Iris pigment epithelial cell (primary cell): ENCODE results near the gene LHX3.

Experiments used
- DNase-seq: peaks from one replicate; pipeline ENCODE4 v3.0.0-alpha.2; 2011; ENCODE audit warnings: low read depth

Gene LHX3

GRCh38 chr9:136226680-136227407 is 21.9 kb upstream of the LHX3 start:
- no peak for DNase-seq

- DNase-seq, result peak; percentile 45
Observed at GRCh38 chr9:136225748-136226679, 21.1 kb upstream of the LHX3 start.

DNA sequence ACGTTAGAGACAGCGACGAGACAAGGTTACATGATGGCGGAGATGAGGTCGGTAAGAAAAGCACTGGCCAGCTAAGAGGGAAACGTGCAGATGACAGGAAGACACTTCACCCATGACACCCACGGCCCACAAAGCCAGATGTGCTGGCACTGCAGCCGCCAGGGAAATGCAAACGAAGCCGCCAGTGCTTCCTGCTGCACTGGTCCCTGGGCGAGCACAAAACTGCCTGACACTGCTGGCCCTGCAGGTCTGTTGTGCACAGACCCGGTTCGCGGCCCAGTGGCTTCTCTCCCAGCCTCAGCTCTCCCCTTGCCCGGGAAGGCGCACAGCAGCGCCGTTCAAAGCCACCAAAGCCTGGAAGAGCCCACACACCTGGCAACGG is 20.4 kb upstream of the LHX3 start:
- DNase-seq, result no peak

GRCh38 chr9:136223871-136224640 is 19.1 kb upstream of the LHX3 start:
- no peak for DNase-seq

DNA sequence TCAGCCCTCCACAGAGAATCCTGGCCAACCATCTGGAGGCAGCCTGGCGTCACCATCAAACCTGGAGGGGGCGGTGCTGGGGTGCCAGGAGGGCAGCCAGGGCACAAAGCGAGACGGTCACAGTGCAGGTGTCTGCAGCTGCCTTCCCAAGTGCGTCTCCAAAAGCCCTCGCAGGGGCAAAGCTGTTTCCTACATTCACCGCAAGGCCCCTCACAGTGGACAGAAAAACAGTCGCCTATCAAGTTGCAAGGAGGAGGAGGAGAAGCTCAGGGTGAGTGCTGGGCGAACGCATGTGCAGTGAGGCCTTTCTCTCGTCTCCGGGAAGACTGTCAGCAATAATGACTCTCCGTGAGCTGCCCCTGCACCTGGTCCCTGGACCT is 18.0 kb upstream of the LHX3 start:
- DNase-seq, result no peak

GRCh38 chr9:136222166-136222905 is 17.4 kb upstream of the LHX3 start:
- no peak for DNase-seq

- DNase-seq, result peak; percentile 75
Observed at GRCh38 chr9:136220017-136220729, 15.2 kb upstream of the LHX3 start.

- peak; percentile 88 for DNase-seq
Observed at GRCh38 chr9:136219276-136219675, 14.3 kb upstream of the LHX3 start.

DNA sequence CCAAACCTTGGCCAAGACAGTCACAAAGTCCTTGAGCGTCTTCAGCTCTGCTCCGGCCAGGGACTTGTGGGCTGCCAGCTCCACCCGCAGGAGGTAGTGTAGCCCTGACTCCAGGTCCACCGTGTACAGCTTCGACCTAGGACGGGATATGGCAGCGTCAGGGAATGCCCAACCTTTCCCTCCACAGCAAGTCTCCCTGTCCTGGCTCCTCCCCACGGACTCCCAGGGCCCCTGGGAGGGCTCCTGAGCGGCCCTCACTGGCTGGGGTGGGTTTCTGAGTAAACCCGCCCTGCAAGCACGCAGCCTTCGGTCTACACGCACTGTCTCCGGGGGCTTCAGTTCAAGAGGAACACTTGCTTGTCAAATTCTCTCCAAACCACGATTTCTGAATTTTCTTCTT is 13.7 kb upstream of the LHX3 start:
- no peak for DNase-seq

GRCh38 chr9:136218271-136218670 is 13.3 kb upstream of the LHX3 start:
- DNase-seq, result no peak

- DNase-seq, result no peak
Observed at GRCh38 chr9:136216541-136217244, 11.8 kb upstream of the LHX3 start.

DNA sequence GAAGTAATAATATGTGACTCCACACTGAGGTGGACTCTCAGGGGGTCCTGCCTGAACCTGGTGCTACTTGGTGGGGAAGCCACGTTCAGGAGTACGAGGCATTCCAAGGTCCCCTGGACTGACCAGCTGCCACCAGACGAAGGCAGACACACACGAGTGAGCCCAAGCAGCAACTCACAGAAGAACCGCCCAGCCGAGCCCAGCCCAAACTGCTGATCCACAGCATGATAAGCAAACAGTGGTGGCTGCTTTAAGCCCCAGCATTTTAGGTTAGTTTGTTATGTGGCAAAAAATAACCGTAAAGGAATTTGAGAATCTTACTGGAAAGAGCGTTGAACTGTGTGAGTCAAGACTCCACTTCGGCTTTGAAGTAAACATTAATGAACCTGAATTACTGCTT is 8.8 kb upstream of the LHX3 start:
- DNase-seq, result no peak

DNA sequence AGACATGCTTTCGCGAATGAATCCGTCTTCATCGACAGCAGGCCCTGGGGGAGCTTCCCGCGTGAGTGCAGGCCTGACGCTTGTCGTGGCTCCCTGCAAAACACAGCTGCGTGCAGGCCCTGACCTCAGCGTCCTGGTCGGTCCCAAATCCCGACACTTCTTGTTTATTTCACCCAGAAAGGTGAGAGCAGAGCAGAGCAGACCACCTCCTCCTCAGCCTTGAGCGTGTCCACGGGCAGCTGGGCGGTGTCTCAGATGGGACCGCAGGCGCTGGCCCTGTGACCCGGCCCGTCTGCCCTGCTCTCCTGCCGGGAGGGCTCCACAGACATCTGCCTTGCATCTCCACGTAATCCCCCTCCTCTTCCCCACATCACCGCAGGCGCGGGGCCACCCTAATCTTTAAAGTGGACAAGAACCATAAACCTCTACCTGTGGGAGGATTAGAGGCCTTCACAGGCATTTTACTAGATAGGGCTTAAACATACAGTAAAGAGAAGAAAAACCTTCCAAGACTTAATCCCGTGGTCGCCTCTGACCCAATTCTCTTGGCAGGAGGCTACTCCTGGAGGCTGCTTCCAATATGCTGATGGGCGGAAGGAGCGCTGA is 7.5 kb upstream of the LHX3 start:
- no peak for DNase-seq

- DNase-seq, result no peak
Observed at GRCh38 chr9:136211441-136212344, 6.8 kb upstream of the LHX3 start.

DNA sequence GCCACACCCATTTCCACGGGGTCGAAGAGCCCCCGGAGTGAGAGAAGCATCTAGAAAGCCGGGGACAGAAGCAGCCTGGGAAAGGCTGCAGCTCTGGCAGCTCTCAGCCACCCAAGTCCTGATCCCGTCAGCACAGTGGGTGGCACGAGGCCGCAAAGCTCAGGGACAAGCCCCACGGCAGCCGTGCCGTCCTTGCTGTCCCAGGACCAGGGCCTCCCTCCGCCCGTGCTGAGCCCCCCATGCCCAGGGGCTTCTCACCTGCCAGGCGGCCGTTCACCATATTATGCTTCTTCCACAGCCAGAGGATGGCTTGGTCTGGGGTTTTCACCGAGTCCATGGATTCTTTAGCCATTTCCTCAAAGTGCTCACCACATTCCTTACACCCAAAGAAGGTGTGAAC is 6.1 kb upstream of the LHX3 start:
- no peak for DNase-seq

GRCh38 chr9:136210276-136210675 is 5.3 kb upstream of the LHX3 start:
- DNase-seq, result no peak

DNA sequence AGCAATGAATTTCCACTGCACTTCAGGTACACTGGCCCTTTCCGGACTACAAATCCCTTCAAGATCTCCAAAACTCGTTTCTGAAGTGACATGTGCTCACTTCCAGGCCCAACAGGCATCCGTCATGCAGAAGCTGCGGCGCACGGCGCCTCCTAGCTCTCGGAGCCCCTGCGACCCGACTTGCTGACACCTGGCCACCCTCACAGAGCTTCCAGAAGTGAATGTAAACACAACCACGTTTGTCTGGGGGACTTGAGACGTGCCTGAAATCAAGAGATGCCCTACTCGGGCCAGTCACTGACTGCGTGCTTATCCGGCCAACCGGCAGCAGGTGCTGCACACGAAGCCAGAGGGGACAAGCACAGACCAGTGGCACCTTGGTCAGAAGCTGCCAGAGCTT is 4.9 kb upstream of the LHX3 start:
- DNase-seq, result no peak

DNA sequence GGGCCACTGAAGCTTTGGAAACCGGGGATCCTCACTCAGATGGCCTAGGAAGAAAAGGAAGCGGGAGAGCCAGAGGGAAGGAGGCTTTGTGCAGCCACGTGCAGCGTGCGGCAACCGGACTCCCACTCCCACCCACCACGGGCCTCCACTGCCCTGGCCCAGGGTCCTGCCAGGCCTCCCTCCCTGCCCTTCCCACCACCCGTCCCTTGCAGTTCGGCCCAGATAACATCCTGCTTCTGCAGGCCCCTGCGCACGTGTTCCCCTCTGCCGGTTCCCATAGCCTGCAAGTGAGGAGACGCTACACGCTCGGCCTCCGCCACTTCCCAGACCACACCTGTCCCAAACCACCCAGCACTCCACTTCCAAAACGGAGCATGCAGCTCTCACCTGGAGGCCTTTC is 4.3 kb upstream of the LHX3 start:
- no peak for DNase-seq

DNA sequence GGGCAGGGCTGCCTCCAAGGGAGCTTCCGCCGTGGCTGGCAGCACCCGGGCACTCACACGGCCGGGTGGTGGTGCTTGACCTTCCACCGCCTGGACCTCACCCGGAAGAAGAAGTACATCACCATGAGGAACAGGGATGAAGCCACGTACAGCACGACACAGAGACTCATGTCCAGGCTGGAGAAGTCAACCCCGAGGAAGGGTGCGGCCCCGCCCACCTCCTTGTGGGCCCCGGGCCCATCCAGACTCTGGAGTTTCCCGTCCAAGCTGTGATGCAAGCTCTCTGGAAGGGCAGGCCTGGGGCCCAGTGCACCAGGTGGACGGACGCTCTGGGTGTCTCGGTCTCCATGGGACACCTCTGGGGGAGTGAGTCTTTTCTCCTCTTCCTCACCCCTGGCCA is 3.7 kb upstream of the LHX3 start:
- no peak for DNase-seq
